Endothelial cell of umbilical vein (primary cell): ENCODE measurements around the gene FUCA2. TPM values are rescaled to one million over a fixed set of nuclear protein-coding genes. Genes with fewer than 3 reads are reported as not detected.
A peak's percentile ranks its signal among the peaks of the same experiment; 100 is the strongest.

Experiments
- BruUV-seq: library from RNA; stranded (reverse); fragments of 400-500 nt; replicated peaks from 2 replicates; lab custom pipeline; 2021; lab: Mats Ljungman, UMichigan
- CTCF ChIA-PET: fragments of 300-600, 350-600 bp; sonication (Branson Sonifier 250); formaldehyde crosslinking; loops from one replicate; lab custom pipeline; 2021; ENCODE audit warnings: antibody characterized with exemption, inconsistent platforms; lab: Charles Lee
- POLR2A ChIA-PET: fragments of 300-600, 350-600 bp; sonication (Branson Sonifier 250); formaldehyde crosslinking; loops from one replicate; lab custom pipeline; 2021; ENCODE audit warnings: antibody characterized with exemption, inconsistent platforms; lab: Charles Lee
- DNase-seq: peaks from one replicate; pipeline ENCODE4 v3.0.0-alpha.2; 2011; ENCODE audit warnings: low read depth, low spot score
- FAIRE-seq: peaks from 2 replicates; lab custom pipeline; 2011; peaks lifted over from hg19 to GRCh38; lab: Jason Lieb, UNC
- H2AFZ ChIP-seq: 2 replicates; pipeline ENCODE4 v1.6.0; 2012; ENCODE audit warnings: low read depth, low read length, control low read depth, inconsistent platforms
- H3K27ac ChIP-seq: 2 replicates; pipeline ENCODE4 v1.5.1; 2011; ENCODE audit warnings: low read depth, mild to moderate bottlenecking, control low read depth, low read length, moderate library complexity; ENCODE audit not compliant: insufficient read depth
- H3K27me3 ChIP-seq, 2 experiments: 2 replicates each; pipeline versions ENCODE4 v1.6.0 to v1.6.1; 2011; ENCODE audit warnings: low read length in 2 of 2, mixed read lengths in 1 of 2; ENCODE audit not compliant: control insufficient read depth in 2 of 2, insufficient read depth in 2 of 2
- H3K36me3 ChIP-seq, 2 experiments: 2 replicates in 1 of 2; 3 replicates in 1 of 2; pipeline ENCODE4 v1.5.1; 2011; ENCODE audit warnings: low read length in 2 of 2, mild to moderate bottlenecking in 1 of 2, moderate library complexity in 1 of 2; ENCODE audit not compliant: control insufficient read depth in 2 of 2, insufficient read depth in 2 of 2; ENCODE audit errors: extremely low read depth in 1 of 2
- H3K4me1 ChIP-seq: 3 replicates; pipeline ENCODE4 v1.5.1; 2011; ENCODE audit warnings: mild to moderate bottlenecking, low read length; ENCODE audit not compliant: control insufficient read depth, insufficient read depth; ENCODE audit errors: extremely low read depth
- H3K4me2 ChIP-seq: 2 replicates; pipeline ENCODE4 v1.6.1; 2011; ENCODE audit warnings: low read length, control low read depth, mixed read lengths; ENCODE audit not compliant: insufficient read depth
- H3K4me3 ChIP-seq, 3 experiments: fragments of 200-600 bp in 1 of 3; sonication (generic), shearing (Covaris generic) in 1 of 3; replicated peaks in 1 of 3; 2 replicates each; pipeline ENCODE4 v1.5.1; 2011 to 2016; ENCODE audit warnings: control low read depth in 3 of 3, low read length in 3 of 3, mild to moderate bottlenecking in 2 of 3, inconsistent platforms in 1 of 3, low read depth in 1 of 3, moderate library complexity in 1 of 3; ENCODE audit not compliant: insufficient read depth in 1 of 3
- H3K79me2 ChIP-seq: 2 replicates; pipeline ENCODE4 v1.6.0; 2012; ENCODE audit warnings: low read length, inconsistent platforms; ENCODE audit not compliant: control insufficient read depth, insufficient read depth
- H3K9ac ChIP-seq: replicated peaks from 2 replicates; pipeline ENCODE3; 2011; ENCODE audit warnings: low read length, control low read depth; ENCODE audit not compliant: insufficient read depth; ENCODE audit errors: extremely low read depth
- H3K9me1 ChIP-seq: replicated peaks from 3 replicates; pipeline ENCODE4 v1.6.0; 2011; ENCODE audit warnings: mild to moderate bottlenecking, low read length; ENCODE audit not compliant: control insufficient read depth, insufficient read depth; ENCODE audit errors: extremely low read depth
- H3K9me3 ChIP-seq: replicated peaks from 2 replicates; pipeline ENCODE4 v1.5.1; 2012; ENCODE audit warnings: low read length, inconsistent platforms; ENCODE audit not compliant: control insufficient read depth, insufficient read depth
- H4K20me1 ChIP-seq: replicated peaks from 2 replicates; pipeline ENCODE3; 2011; ENCODE audit warnings: mild to moderate bottlenecking, low read length; ENCODE audit not compliant: control insufficient read depth, insufficient read depth; ENCODE audit errors: extremely low read depth
- EZH2 ChIP-seq: IDR thresholded peaks from 2 replicates; pipeline ENCODE4 v1.6.1; 2012; ENCODE audit warnings: borderline replicate concordance, low read depth, mild to moderate bottlenecking, moderate library complexity, low read length, inconsistent platforms; ENCODE audit not compliant: severe bottlenecking
- FOS ChIP-seq: IDR thresholded peaks from 2 replicates; pipeline ENCODE4 v1.6.1; 2011; ENCODE audit warnings: mild to moderate bottlenecking, low read length, moderate library complexity, borderline replicate concordance; ENCODE audit not compliant: insufficient read depth
- GATA2 ChIP-seq: IDR thresholded peaks from 2 replicates; pipeline ENCODE4 v1.7.0; 2011; ENCODE audit warnings: low read depth, mild to moderate bottlenecking, moderate library complexity, mixed read lengths, low read length; ENCODE audit not compliant: insufficient read length, insufficient read depth
- JUN ChIP-seq: IDR thresholded peaks from 2 replicates; pipeline ENCODE4 v1.6.1; 2011; ENCODE audit warnings: borderline replicate concordance, low read depth; ENCODE audit not compliant: insufficient read length, insufficient read depth
- MYC ChIP-seq: IDR thresholded peaks from one replicate; pipeline ENCODE4 v1.6.1; 2011; ENCODE audit warnings: mild to moderate bottlenecking, low read depth, low read length
- dilution Hi-C: fragments of 300-500 bp; cut with MboI; formaldehyde crosslinking; loops from one replicate; pipeline ENCODE4 v1.15.0; 2019; ENCODE audit warnings: low sequenced_read_pairs; ENCODE audit not compliant: extremely low pct_ligation_motif_present
- intact Hi-C: fragments of 100-400 bp; cut with micrococcal nuclease; formaldehyde crosslinking; loops from one replicate; pipeline ENCODE4 v1.10.0; 2022
- polyA plus RNA-seq, 4 experiments: library from polyadenylated mRNA; depleted of rRNA in 3 of 4; stranded (reverse) in 3 of 4; unstranded in 1 of 4; fragments of >200 nt; gene quantifications; 2 replicates each; pipeline versions ENCODE4 v1.2.1 to v1.2.3, GENCODE V29; 2011 to 2012; ENCODE audit warnings: missing spikeins in 1 of 4
- total RNA-seq: library from RNA; stranded (reverse); gene quantifications from 2 replicates; pipeline ENCODE4 v1.2.3, GENCODE V29; 2021
- TF ChIP-seq, protein P1 (sequence below): IDR thresholded peaks from 2 replicates; pipeline ENCODE4 v1.6.1; 2011; ENCODE audit not compliant: insufficient read depth, insufficient read length
- TF ChIP-seq, protein P2 (sequence below), 2 donors: IDR thresholded peaks; 1 replicate in 1 of 2; 2 replicates in 1 of 2; pipeline ENCODE4 v1.5.1; 2011; ENCODE audit warnings: low read length in 2 of 2, mild to moderate bottlenecking in 2 of 2, moderate library complexity in 2 of 2, control low read depth in 1 of 2, inconsistent platforms in 1 of 2, low read depth in 1 of 2; ENCODE audit not compliant: insufficient read depth in 1 of 2; ENCODE audit errors: extremely low read depth in 1 of 2

Gene FUCA2
- total and polyA plus RNA-seq, 2 donors (not counting 3 experiments of a cell fraction or from before 2014, with no cell fraction given), result 29.7 to 80.9 TPM

DNA sequence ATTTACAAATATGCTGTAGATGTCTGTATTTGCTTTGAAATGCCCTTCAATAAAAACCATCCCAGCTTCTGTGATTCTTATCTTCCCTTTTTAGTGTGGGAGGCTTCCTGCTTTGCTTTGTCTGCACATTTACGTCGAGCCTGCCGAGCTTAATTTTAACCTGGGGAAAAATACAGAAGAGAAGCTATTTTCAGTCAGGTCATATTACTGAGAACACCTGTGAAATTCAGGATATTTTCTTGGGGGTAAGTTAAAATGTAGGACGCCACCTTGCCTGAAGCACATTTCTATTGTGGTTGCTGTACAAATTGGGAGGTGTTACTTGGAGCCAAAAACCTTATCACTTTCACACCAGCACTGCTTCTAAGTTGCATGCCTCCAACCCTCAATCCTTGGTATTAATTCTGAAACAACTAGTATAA, 43.6 kb upstream of the FUCA2 start:
- POLR2A ChIA-PET, result no interaction called here
- H3K4me3 ChIP-seq, result peak overlapping the region in 1 of 3 experiments; percentile 25
- intact Hi-C loops (no loop called here), dilution Hi-C loops (no loop called here)
- H3K27me3 ChIP-seq, result no peaks in the 10 kb centered on the region
- H3K9me3 ChIP-seq, result no peaks in the 10 kb centered on the region
- peaks cover 7% of the 10 kb centered on the region for H3K4me1 ChIP-seq
- H3K79me2 ChIP-seq, result no peaks in the 10 kb centered on the region
- no peaks in the 10 kb centered on the region for H4K20me1 ChIP-seq
- no peaks in the 10 kb centered on the region for H3K36me3 ChIP-seq
- peak overlapping the region; percentile 48 for H3K4me2 ChIP-seq
- no peaks in the 10 kb centered on the region for H3K9me1 ChIP-seq
- peak overlapping the region; percentile 63 for H2AFZ ChIP-seq
- CTCF ChIA-PET, result interaction anchor here (0.9 to 1.6 kb wide), 3 partner anchors 13 to 425 kb away, joined by 3 to 7 read pairs (median 6); no protein-coding TSS in a partner anchor
- DNase-seq, result peak; percentile 45
- no peak overlapping the region for H3K27ac ChIP-seq
- TF ChIP-seq FOS (no peak), GATA2 (peak; percentile 16)
- FAIRE-seq, result no peak
- H3K9ac ChIP-seq, result no peak overlapping the region
- no TSS peak for BruUV-seq

DNA sequence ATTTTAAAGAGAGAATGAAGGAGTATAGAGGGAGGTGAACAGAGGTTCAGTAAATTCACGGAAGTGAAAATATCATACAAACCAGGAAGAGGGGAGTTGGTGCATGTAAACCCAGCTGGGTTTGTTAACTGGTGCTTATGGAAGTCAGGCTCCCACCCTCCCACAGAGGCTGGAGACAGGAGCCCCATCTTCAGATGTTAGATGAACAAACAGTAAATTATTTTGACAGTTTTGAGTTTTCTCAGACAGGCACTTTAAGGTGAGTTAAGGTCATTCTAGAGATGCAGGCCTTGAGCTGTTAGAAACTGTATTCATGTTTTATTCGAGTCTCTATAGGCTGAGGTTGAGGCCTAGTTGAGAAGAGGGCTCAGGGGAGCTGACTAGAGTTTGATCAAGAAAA, 41.8 kb upstream of the FUCA2 start:
- TF ChIP-seq, protein P1, sequence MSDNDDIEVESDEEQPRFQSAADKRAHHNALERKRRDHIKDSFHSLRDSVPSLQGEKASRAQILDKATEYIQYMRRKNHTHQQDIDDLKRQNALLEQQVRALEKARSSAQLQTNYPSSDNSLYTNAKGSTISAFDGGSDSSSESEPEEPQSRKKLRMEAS, result no peak
- no peak for TF ChIP-seq MYC
- no peak for TF ChIP-seq JUN
- no peak for TF ChIP-seq EZH2
- TF ChIP-seq, protein P2, sequence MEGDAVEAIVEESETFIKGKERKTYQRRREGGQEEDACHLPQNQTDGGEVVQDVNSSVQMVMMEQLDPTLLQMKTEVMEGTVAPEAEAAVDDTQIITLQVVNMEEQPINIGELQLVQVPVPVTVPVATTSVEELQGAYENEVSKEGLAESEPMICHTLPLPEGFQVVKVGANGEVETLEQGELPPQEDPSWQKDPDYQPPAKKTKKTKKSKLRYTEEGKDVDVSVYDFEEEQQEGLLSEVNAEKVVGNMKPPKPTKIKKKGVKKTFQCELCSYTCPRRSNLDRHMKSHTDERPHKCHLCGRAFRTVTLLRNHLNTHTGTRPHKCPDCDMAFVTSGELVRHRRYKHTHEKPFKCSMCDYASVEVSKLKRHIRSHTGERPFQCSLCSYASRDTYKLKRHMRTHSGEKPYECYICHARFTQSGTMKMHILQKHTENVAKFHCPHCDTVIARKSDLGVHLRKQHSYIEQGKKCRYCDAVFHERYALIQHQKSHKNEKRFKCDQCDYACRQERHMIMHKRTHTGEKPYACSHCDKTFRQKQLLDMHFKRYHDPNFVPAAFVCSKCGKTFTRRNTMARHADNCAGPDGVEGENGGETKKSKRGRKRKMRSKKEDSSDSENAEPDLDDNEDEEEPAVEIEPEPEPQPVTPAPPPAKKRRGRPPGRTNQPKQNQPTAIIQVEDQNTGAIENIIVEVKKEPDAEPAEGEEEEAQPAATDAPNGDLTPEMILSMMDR (IDR thresholded peaks at IDR 0.05; ENCODE audit: extremely low read depth in 1 of 2, insufficient read depth in 1 of 2, low read depth in 1 of 2, low read length in 2 of 2), result no peak
- Histone ChIP-seq H2AFZ (no peak overlapping the region), H3K9me1 (no peaks in the 10 kb centered on the region), H3K9ac (no peak overlapping the region), H3K27me3 (no peaks in the 10 kb centered on the region), H3K4me3 (no peak overlapping the region), H4K20me1 (no peaks in the 10 kb centered on the region), H3K27ac (no peak overlapping the region), H3K4me2 (no peak overlapping the region), H3K9me3 (no peaks in the 10 kb centered on the region), H3K4me1 (peaks cover 7% of the 10 kb centered on the region), H3K36me3 (no peaks in the 10 kb centered on the region), H3K79me2 (no peaks in the 10 kb centered on the region)
- FAIRE-seq (no peak), DNase-seq (no peak)
- BruUV-seq, result no TSS peak
- intact Hi-C loops, result no loop called here
- CTCF ChIA-PET, result no interaction called here
- POLR2A ChIA-PET, result no interaction called here
- dilution Hi-C loops, result no loop called here
